Trophoblast cell (in vitro differentiated cells and primary cell): ENCODE measurements around the gene KIF26B.

ENCODE experiments used
- DNase-seq, 2 donors: peaks; one replicate each; pipeline ENCODE4 v3.0.0-alpha.2; 2016
- H2AFZ ChIP-seq: 2 replicates; pipeline ENCODE4 v1.6.1; 2013; ENCODE audit warnings: low read length, moderate library complexity, mild to moderate bottlenecking; ENCODE audit not compliant: insufficient read depth, poor library complexity
- H2AK5ac ChIP-seq: 2 replicates; pipeline ENCODE4 v1.6.1; 2013; ENCODE audit warnings: mild to moderate bottlenecking, low read length
- H2BK120ac ChIP-seq: 2 replicates; pipeline ENCODE4 v1.6.1; 2013; ENCODE audit warnings: low read length, mild to moderate bottlenecking, moderate library complexity; ENCODE audit not compliant: insufficient read depth, poor library complexity
- H2BK12ac ChIP-seq: 2 replicates; pipeline ENCODE4 v1.6.1; 2013; ENCODE audit warnings: mild to moderate bottlenecking, low read length, moderate library complexity
- H2BK5ac ChIP-seq: 2 replicates; pipeline ENCODE4 v1.6.1; 2013; ENCODE audit warnings: low read length, low read depth, moderate library complexity, mild to moderate bottlenecking; ENCODE audit not compliant: poor library complexity
- H3K14ac ChIP-seq: 2 replicates; pipeline ENCODE4 v1.6.1; 2013; ENCODE audit warnings: mild to moderate bottlenecking, low read length
- H3K18ac ChIP-seq: 2 replicates; pipeline ENCODE4 v1.6.1; 2013; ENCODE audit warnings: mild to moderate bottlenecking, low read length
- H3K23ac ChIP-seq: 2 replicates; pipeline ENCODE4 v1.6.1; 2013; ENCODE audit warnings: low read length
- H3K27ac ChIP-seq: 2 replicates; pipeline ENCODE4 v1.5.1; 2013; ENCODE audit warnings: low read depth, mild to moderate bottlenecking, inconsistent platforms, low read length, moderate library complexity
- H3K27me3 ChIP-seq: 2 replicates; pipeline ENCODE4 v1.6.1; 2013; ENCODE audit warnings: inconsistent platforms, mild to moderate bottlenecking, low read length, moderate library complexity; ENCODE audit not compliant: insufficient read depth
- H3K36me3 ChIP-seq, 2 experiments: 1 replicate in 1 of 2; 2 replicates in 1 of 2; pipeline ENCODE4 v1.6.1; 2013; ENCODE audit warnings: low read length in 2 of 2, mild to moderate bottlenecking in 2 of 2, moderate library complexity in 1 of 2; ENCODE audit not compliant: insufficient read depth in 2 of 2, control insufficient read depth in 1 of 2
- H3K4ac ChIP-seq: 2 replicates; pipeline ENCODE4 v1.6.1; 2013; ENCODE audit warnings: low read depth, mild to moderate bottlenecking, low read length, moderate library complexity
- H3K4me1 ChIP-seq, 2 experiments: 1 replicate in 1 of 2; 2 replicates in 1 of 2; pipeline ENCODE4 v1.6.1; 2013; ENCODE audit warnings: low read length in 2 of 2, mild to moderate bottlenecking in 2 of 2, moderate library complexity in 1 of 2; ENCODE audit not compliant: insufficient read depth in 2 of 2, control insufficient read depth in 1 of 2
- H3K4me2 ChIP-seq: 2 replicates; pipeline ENCODE4 v1.6.1; 2013; ENCODE audit warnings: inconsistent platforms, mild to moderate bottlenecking, low read length, moderate library complexity
- H3K4me3 ChIP-seq: 2 replicates; pipeline ENCODE4 v1.5.1; 2013; ENCODE audit warnings: mild to moderate bottlenecking, low read depth, low read length, inconsistent platforms
- H3K79me1 ChIP-seq: one replicate; pipeline ENCODE4 v1.6.1; 2013; ENCODE audit warnings: low read length
- H3K79me2 ChIP-seq: 2 replicates; pipeline ENCODE4 v1.6.1; 2013; ENCODE audit warnings: low read length, mild to moderate bottlenecking; ENCODE audit not compliant: control insufficient read depth, insufficient read depth, poor library complexity
- H3K9ac ChIP-seq: 2 replicates; pipeline ENCODE4 v1.6.1; 2013; ENCODE audit warnings: mild to moderate bottlenecking, low read length
- H3K9me3 ChIP-seq: 2 replicates; pipeline ENCODE4 v1.6.1; 2013; ENCODE audit warnings: low read depth, mild to moderate bottlenecking, control low read depth, inconsistent platforms, low read length; ENCODE audit not compliant: insufficient read depth
- H4K12ac ChIP-seq: 2 replicates; pipeline ENCODE4 v1.6.1; 2013; ENCODE audit warnings: low read depth, mild to moderate bottlenecking, low read length, moderate library complexity
- H4K8ac ChIP-seq: 2 replicates; pipeline ENCODE4 v1.6.1; 2013; ENCODE audit warnings: low read depth, mild to moderate bottlenecking, low read length, moderate library complexity
- H4K91ac ChIP-seq: one replicate; pipeline ENCODE4 v1.6.1; 2013; ENCODE audit warnings: low read depth, mild to moderate bottlenecking, low read length, moderate library complexity
- WGBS: extraction: QIAGEN DNeasy Blood & Tissue Kit; methylation state at CpG from one replicate; pipeline ENCODE4 v1.1.7; 2013; ENCODE audit warnings: missing lambda C conversion rate; ENCODE audit not compliant: insufficient read length, insufficient coverage; ENCODE audit errors: extremely low coverage; 5-methylcytosine and 5-hydroxymethylcytosine counted together

KIF26B gene

GRCh38 chr1:245457562-245457961 is 302.8 kb downstream of the KIF26B start:
- H3K9me3 ChIP-seq, result no peaks in the 10 kb centered on the region
- WGBS, result no CpG with 5 or more reads among the region's 1 CpG
- H2AK5ac ChIP-seq, result no peak overlapping the region

GRCh38 chr1:245458234-245458633 is 303.4 kb downstream of the KIF26B start:
- DNase-seq, result peak; percentile 76 to 79

More at GRCh38 chr1:245457562-245457961, 302.8 kb downstream of the KIF26B start:
- H2AFZ ChIP-seq, result no peak overlapping the region
- no peak overlapping the region for H3K4me3 ChIP-seq
- H3K36me3 ChIP-seq, result no peaks in the 10 kb centered on the region
- H4K12ac ChIP-seq, result no peak overlapping the region
- H4K8ac ChIP-seq, result no peak overlapping the region
- no peak overlapping the region for H2BK120ac ChIP-seq
- H3K4me2 ChIP-seq, result no peak overlapping the region
- no peak overlapping the region for H3K27ac ChIP-seq
- peaks cover 8% of the 10 kb centered on the region for H3K79me1 ChIP-seq
- H3K9ac ChIP-seq, result no peak overlapping the region
- no peak overlapping the region for H3K18ac ChIP-seq
- H2BK5ac ChIP-seq, result no peak overlapping the region
- peaks cover 11 to 19% of the 10 kb centered on the region in 2 experiments for H3K4me1 ChIP-seq
- no peak overlapping the region for H3K4ac ChIP-seq
- no peak overlapping the region for H3K14ac ChIP-seq
- no peak overlapping the region for H3K23ac ChIP-seq
- no peaks in the 10 kb centered on the region for H3K79me2 ChIP-seq
- H3K27me3 ChIP-seq, result no peaks in the 10 kb centered on the region
- H2BK12ac ChIP-seq, result no peak overlapping the region
- H4K91ac ChIP-seq, result no peak overlapping the region
- no peak for DNase-seq

GRCh38 chr1:245458761-245459174 is 304.0 kb downstream of the KIF26B start:
- no peak overlapping the region for H3K4me3 ChIP-seq
- H3K23ac ChIP-seq, result no peak overlapping the region
- no peaks in the 10 kb centered on the region for H3K79me2 ChIP-seq
- no peak overlapping the region for H2AK5ac ChIP-seq
- H3K4me2 ChIP-seq, result no peak overlapping the region
- peaks cover 4 to 6% of the 10 kb centered on the region in 2 experiments for H3K36me3 ChIP-seq
- no peak overlapping the region for H3K18ac ChIP-seq
- H2BK5ac ChIP-seq, result no peak overlapping the region
- no peak overlapping the region for H3K4ac ChIP-seq
- no peak overlapping the region for H2BK120ac ChIP-seq
- peak; percentile 67 to 95 for DNase-seq
- peaks cover 14 to 23% of the 10 kb centered on the region in 2 experiments for H3K4me1 ChIP-seq
- no CpG with 5 or more reads among the region's 4 CpGs for WGBS
- H2AFZ ChIP-seq, result no peak overlapping the region
- H4K8ac ChIP-seq, result no peak overlapping the region
- no peak overlapping the region for H4K91ac ChIP-seq
- H2BK12ac ChIP-seq, result no peak overlapping the region
- no peak overlapping the region for H3K9ac ChIP-seq
- H3K27me3 ChIP-seq, result no peaks in the 10 kb centered on the region
- H3K27ac ChIP-seq, result peak overlapping the region; percentile 63
- H4K12ac ChIP-seq, result no peak overlapping the region
- H3K14ac ChIP-seq, result no peak overlapping the region
- H3K79me1 ChIP-seq, result peaks cover 10% of the 10 kb centered on the region
- H3K9me3 ChIP-seq, result no peaks in the 10 kb centered on the region

More at GRCh38 chr1:245458234-245458633, 303.4 kb downstream of the KIF26B start:
- Histone ChIP-seq H3K27ac (peak overlapping the region; percentile 63), H4K12ac (no peak overlapping the region), H4K8ac (no peak overlapping the region), H3K4me3 (no peak overlapping the region), H4K91ac (peak overlapping the region; percentile 81), H3K23ac (no peak overlapping the region), H2BK12ac (peak overlapping the region; percentile 33), H3K36me3 (peaks cover 3 to 4% of the 10 kb centered on the region in 2 experiments), H3K4ac (no peak overlapping the region), H3K14ac (no peak overlapping the region), H2AK5ac (no peak overlapping the region), H3K79me2 (no peaks in the 10 kb centered on the region), H2BK120ac (peak overlapping the region; percentile 74), H2AFZ (no peak overlapping the region), H3K4me1 (peaks cover 11 to 22% of the 10 kb centered on the region in 2 experiments), H3K9me3 (no peaks in the 10 kb centered on the region), H2BK5ac (peak overlapping the region; percentile 54), H3K18ac (peak overlapping the region; percentile 4), H3K79me1 (peaks cover 10% of the 10 kb centered on the region), H3K27me3 (no peaks in the 10 kb centered on the region), H3K9ac (no peak overlapping the region), H3K4me2 (peak overlapping the region; percentile 21)
- no CpG with 5 or more reads among the region's 7 CpGs for WGBS

- Histone ChIP-seq H3K4me3 (no peak overlapping the region), H3K9ac (no peak overlapping the region), H4K8ac (no peak overlapping the region), H3K4ac (peak overlapping the region; percentile 19), H3K14ac (peak overlapping the region; percentile 77), H3K9me3 (peaks cover 4% of the 10 kb centered on the region), H2AK5ac (no peak overlapping the region), H4K91ac (peak overlapping the region; percentile 69), H3K4me1 (peaks cover 14 to 23% of the 10 kb centered on the region in 2 experiments), H3K36me3 (peaks cover 4 to 10% of the 10 kb centered on the region in 2 experiments), H2BK5ac (peak overlapping the region; percentile 25), H4K12ac (no peak overlapping the region), H3K27me3 (no peaks in the 10 kb centered on the region), H3K23ac (no peak overlapping the region), H2BK120ac (peak overlapping the region; percentile 39), H2BK12ac (peak overlapping the region; percentile 83), H3K79me2 (no peaks in the 10 kb centered on the region), H3K18ac (peak overlapping the region; percentile 49), H3K4me2 (no peak overlapping the region), H3K27ac (peak overlapping the region; percentile 63), H2AFZ (no peak overlapping the region), H3K79me1 (peaks cover 10% of the 10 kb centered on the region)
- DNase-seq, result no peak
- WGBS, result no CpG with 5 or more reads among the region's 3 CpGs
Measured at GRCh38 chr1:245459621-245460020, 304.8 kb downstream of the KIF26B start.
